Stimulated activated CD4-positive, alpha-beta T cell treated with anti-CD3 and anti-CD28 coated beads, Interleukin-15, amount 100 ng/mL, for 1 hour (primary cell): ENCODE results near the gene TMEM222.
A peak's percentile ranks its signal among the peaks of the same experiment; 100 is the strongest.

Experiments used
- DNase-seq, 2 donors: peaks; one replicate each; pipeline ENCODE4 v3.0.0-alpha.2; 2020; ENCODE audit warnings: low read depth in 1 of 2, low spot score in 1 of 2

Gene TMEM222

GRCh38 chr1:27341525-27342252 lies 19.7 kb downstream of the TMEM222 start, which contains the start of gene SYTL1:
Gene SYTL1, plus strand, starts transcription at chr1:27342022. Its CDS starts 3,313 bp downstream, at chr1:27345335.
- peak in 1 of 2 donors; percentile 34 for DNase-seq

GRCh38 chr1:27342391-27342777 lies 20.4 kb downstream of the TMEM222 start:
- no peak for DNase-seq

GRCh38 chr1:27342778-27343638 lies 21.0 kb downstream of the TMEM222 start:
- peak in 1 of 2 donors; percentile 55 for DNase-seq

- DNase-seq: no peak
Measured at GRCh38 chr1:27343639-27344025, 21.7 kb downstream of the TMEM222 start.

GRCh38 chr1:27345272-27345671 lies 23.3 kb downstream of the TMEM222 start:
- DNase-seq: no peak

- DNase-seq: no peak
Measured at GRCh38 chr1:27346357-27346756, 24.4 kb downstream of the TMEM222 start.

- no peak for DNase-seq
Measured at GRCh38 chr1:27346991-27347624, 25.1 kb downstream of the TMEM222 start.

GRCh38 chr1:27348861-27349783 lies 27.2 kb downstream of the TMEM222 start:
- no peak for DNase-seq

- DNase-seq: no peak
Measured at GRCh38 chr1:27349784-27350662, 28.1 kb downstream of the TMEM222 start.

- DNase-seq: no peak
Measured at GRCh38 chr1:27350663-27351540, 28.9 kb downstream of the TMEM222 start.

- DNase-seq: no peak
Measured at GRCh38 chr1:27351541-27352107, 29.7 kb downstream of the TMEM222 start.

- DNase-seq: no peak
Measured at GRCh38 chr1:27353166-27353565, 31.2 kb downstream of the TMEM222 start.

- DNase-seq: no peak
Measured at GRCh38 chr1:27353629-27354028, 31.7 kb downstream of the TMEM222 start.

GRCh38 chr1:27355683-27356082 lies 33.7 kb downstream of the TMEM222 start:
- no peak for DNase-seq

- DNase-seq: no peak
Measured at GRCh38 chr1:27356277-27356618, 34.3 kb downstream of the TMEM222 start.

GRCh38 chr1:27356619-27357280 lies 34.8 kb downstream of the TMEM222 start:
- DNase-seq: no peak

- DNase-seq: peak; percentile 68 to 75
Measured at GRCh38 chr1:27357281-27358037, 35.5 kb downstream of the TMEM222 start.
